ENCODE measurements around the gene CXXC4.

Gene CXXC4

GRCh38 chr4:104444685-104445084 lies 50.0 kb downstream of the CXXC4 start:
- Histone ChIP-seq H3K36me3 (no peaks in the 10 kb centered on the region), H3K9me3 (no peaks in the 10 kb centered on the region)

GRCh38 chr4:104436542-104436941 lies 58.2 kb downstream of the CXXC4 start:
- Histone ChIP-seq H3K27ac (no peak overlapping the region), H3K4me3 (no peak overlapping the region), H3K36me3 (no peaks in the 10 kb centered on the region), H3K27me3 (no peaks in the 10 kb centered on the region), H3K4me1 (no peaks in the 10 kb centered on the region), H3K9me3 (no peaks in the 10 kb centered on the region)
- intact Hi-C loops (cut with DNase I; ENCODE audit: low total_unique reads), result no loop called here
- DNase-seq, result no peak
- no peak for TF ChIP-seq CTCF (IDR thresholded peaks at IDR 0.05)

More at GRCh38 chr4:104444685-104445084, 50.0 kb downstream of the CXXC4 start:
- intact Hi-C loops (cut with DNase I; ENCODE audit: low total_unique reads), result no loop called here
- TF ChIP-seq CTCF (IDR thresholded peaks at IDR 0.05), result no peak
- no peak overlapping the region for H3K4me3 ChIP-seq
- no peak for DNase-seq
- H3K4me1 ChIP-seq, result no peaks in the 10 kb centered on the region
- no peak overlapping the region for H3K27ac ChIP-seq
- H3K27me3 ChIP-seq, result no peaks in the 10 kb centered on the region

DNA sequence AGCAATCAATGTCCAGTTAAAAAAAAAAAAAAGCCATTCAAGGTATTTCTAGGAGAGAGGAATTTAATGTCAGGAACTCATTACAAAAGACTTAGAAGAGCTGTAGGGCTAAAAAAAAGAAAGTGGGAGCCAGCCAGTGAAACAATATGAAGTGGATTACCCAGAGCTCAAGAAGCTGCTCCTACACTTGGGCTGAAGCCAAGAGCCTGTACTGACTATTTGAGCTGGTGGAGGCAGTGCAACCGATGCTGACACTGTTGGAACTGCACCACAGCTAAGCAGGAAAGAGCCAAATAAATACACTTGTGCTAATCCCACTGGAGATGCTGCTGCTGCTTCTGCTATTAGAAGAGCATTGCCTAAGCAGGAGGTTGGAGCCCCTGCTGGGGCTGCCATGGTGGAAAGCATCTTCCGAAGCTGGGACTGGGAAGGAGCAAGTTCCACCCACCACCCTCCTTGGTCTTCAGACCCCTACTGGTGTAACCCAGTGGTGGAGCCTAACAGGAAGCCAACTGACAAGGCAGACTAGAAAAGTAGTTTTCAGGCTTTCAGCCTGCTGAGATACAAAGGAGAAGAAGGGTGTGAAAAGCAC lies 65.4 kb downstream of the CXXC4 start:
- DNase-seq, result no peak
- Histone ChIP-seq H3K4me3 (no peak overlapping the region), H3K9me3 (no peaks in the 10 kb centered on the region), H3K27me3 (no peaks in the 10 kb centered on the region), H3K27ac (no peak overlapping the region), H3K36me3 (no peaks in the 10 kb centered on the region), H3K4me1 (peaks cover 0 to 7% (median 0%) of the 10 kb centered on the region in 4 donors)
- no peak for TF ChIP-seq CTCF (IDR thresholded peaks at IDR 0.05)
- intact Hi-C loops (cut with DNase I; ENCODE audit: low total_unique reads), result no loop called here

GRCh38 chr4:104425948-104426347 lies 68.7 kb downstream of the CXXC4 start:
- Histone ChIP-seq H3K27ac (no peak overlapping the region), H3K9me3 (no peaks in the 10 kb centered on the region), H3K27me3 (no peaks in the 10 kb centered on the region), H3K36me3 (no peaks in the 10 kb centered on the region), H3K4me3 (no peak overlapping the region), H3K4me1 (peaks cover 0 to 7% (median 0%) of the 10 kb centered on the region in 4 donors)
- no peak for DNase-seq
- intact Hi-C loops (cut with DNase I; ENCODE audit: low total_unique reads), result no loop called here
- no peak for TF ChIP-seq CTCF (IDR thresholded peaks at IDR 0.05)

DNA sequence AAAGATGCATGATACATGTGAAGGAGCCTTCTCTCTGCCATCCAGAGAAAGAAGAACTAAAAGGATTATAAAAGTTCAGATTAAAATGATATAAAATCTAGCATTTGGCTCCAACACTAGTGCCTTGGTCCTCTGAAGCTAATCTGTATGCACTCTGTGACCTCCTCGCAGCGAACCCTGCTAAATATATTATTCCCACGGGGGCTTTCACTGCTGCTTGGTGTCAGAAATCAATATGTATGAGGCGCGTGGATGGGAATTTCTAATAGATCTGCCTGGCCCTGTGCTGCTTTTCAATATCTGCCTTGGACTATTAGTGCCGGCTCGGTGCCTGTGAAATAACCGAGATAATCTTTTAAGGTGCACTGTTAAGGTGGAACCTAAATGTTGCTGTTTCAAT lies 69.7 kb downstream of the CXXC4 start:
- Histone ChIP-seq H3K27me3 (no peaks in the 10 kb centered on the region), H3K36me3 (no peaks in the 10 kb centered on the region), H3K27ac (no peak overlapping the region), H3K9me3 (no peaks in the 10 kb centered on the region), H3K4me3 (peak overlapping the region in 1 of 2 donors; percentile 28), H3K4me1 (peaks cover 0 to 7% (median 0%) of the 10 kb centered on the region in 4 donors)
- no peak for DNase-seq
- intact Hi-C loops (cut with DNase I; ENCODE audit: low total_unique reads), result no loop called here
- TF ChIP-seq CTCF (IDR thresholded peaks at IDR 0.05), result no peak

Data from tibial artery (tissue), 4 donors.